H1 (cell line): ENCODE results near the gene SLC22A3. TPM values are rescaled to one million over a fixed set of nuclear protein-coding genes. Genes with fewer than 3 reads are reported as not detected.

Experiments used
- CTCF ChIA-PET: fragments of 300-600 bp; sonication (Branson Sonifier 250); formaldehyde crosslinking; loops from one replicate; lab custom pipeline; 2021; ENCODE audit not compliant: partially characterized antibody; lab: Charles Lee
- POLR2A ChIA-PET: fragments of 300-600 bp; sonication (Branson Sonifier 250); formaldehyde crosslinking; loops from one replicate; lab custom pipeline; 2021; ENCODE audit warnings: inconsistent platforms; ENCODE audit not compliant: partially characterized antibody; lab: Charles Lee
- DNase-seq, 2 experiments: peaks; one replicate each; pipeline versions ENCODE4 v3.0.0 to v3.0.0-alpha.2; 2010 to 2022; ENCODE audit warnings: low spot score in 2 of 2, low read depth in 1 of 2, mixed read lengths in 1 of 2
- FAIRE-seq: peaks from 2 replicates; lab custom pipeline; 2011; peaks lifted over from hg19 to GRCh38; lab: Jason Lieb, UNC
- H2AFZ ChIP-seq: 2 replicates; pipeline ENCODE4 v1.8.1; 2012; ENCODE audit warnings: low read length, inconsistent platforms
- H2AK5ac ChIP-seq: 2 replicates; pipeline ENCODE4 v1.6.1; 2013; ENCODE audit warnings: low read depth, low read length
- H2BK120ac ChIP-seq: replicated peaks from 2 replicates; pipeline ENCODE3; 2013; ENCODE audit warnings: low read depth, low read length, inconsistent platforms
- H2BK12ac ChIP-seq: 2 replicates; pipeline ENCODE4 v1.6.1; 2013; ENCODE audit warnings: low read depth, low read length
- H2BK15ac ChIP-seq: 2 replicates; pipeline ENCODE4 v1.6.1; 2013; ENCODE audit warnings: low read length
- H2BK20ac ChIP-seq: 2 replicates; pipeline ENCODE4 v1.6.1; 2013; ENCODE audit warnings: low read length
- H2BK5ac ChIP-seq: 2 replicates; pipeline ENCODE4 v1.6.1; 2013; ENCODE audit warnings: low read depth, low read length
- H3K14ac ChIP-seq: 2 replicates; pipeline ENCODE4 v1.6.1; 2013; ENCODE audit warnings: inconsistent platforms; ENCODE audit not compliant: insufficient read length
- H3K18ac ChIP-seq: 2 replicates; pipeline ENCODE4 v1.6.1; 2013; ENCODE audit warnings: low read length; ENCODE audit errors: extremely low read depth
- H3K23ac ChIP-seq: 2 replicates; pipeline ENCODE4 v1.6.1; 2013; ENCODE audit warnings: inconsistent platforms; ENCODE audit not compliant: insufficient read length
- H3K23me2 ChIP-seq: 2 replicates; pipeline ENCODE4 v1.6.1; 2013; ENCODE audit warnings: low read depth, low read length
- H3K27ac ChIP-seq: 2 replicates; pipeline ENCODE4 v1.6.1; 2011; ENCODE audit warnings: low read depth, low read length, inconsistent platforms
- H3K27me3 ChIP-seq, 4 experiments: replicated peaks in 1 of 4; 1 replicate in 1 of 4; 2 replicates in 3 of 4; pipeline versions ENCODE4 v1.6.1 to v1.8.1; 2011 to 2013; ENCODE audit warnings: low read length in 3 of 4, mild to moderate bottlenecking in 3 of 4, inconsistent platforms in 2 of 4, mixed read lengths in 2 of 4, moderate library complexity in 1 of 4; ENCODE audit not compliant: control insufficient read depth in 3 of 4, insufficient read depth in 3 of 4; ENCODE audit errors: extremely low read depth in 1 of 4
- H3K36me3 ChIP-seq, 4 experiments: 2 replicates each; pipeline versions ENCODE4 v1.6.1 to v1.8.1; 2011 to 2013; ENCODE audit warnings: mild to moderate bottlenecking in 4 of 4, low read length in 3 of 4, moderate library complexity in 2 of 4, control low read depth in 1 of 4, inconsistent platforms in 1 of 4; ENCODE audit not compliant: insufficient read depth in 4 of 4, control insufficient read depth in 2 of 4
- H3K4ac ChIP-seq: replicated peaks from 2 replicates; pipeline ENCODE3; 2013; ENCODE audit warnings: low read length, low read depth, mixed read lengths, inconsistent platforms; ENCODE audit not compliant: insufficient read length
- H3K4me1 ChIP-seq, 4 experiments: replicated peaks in 1 of 4; 1 replicate in 1 of 4; 2 replicates in 3 of 4; pipeline versions ENCODE4 v1.6.1 to v1.8.1; 2011 to 2013; ENCODE audit warnings: low read length in 3 of 4, inconsistent platforms in 2 of 4, mixed read lengths in 1 of 4; ENCODE audit not compliant: insufficient read depth in 4 of 4, control insufficient read depth in 3 of 4
- H3K4me2 ChIP-seq, 2 experiments: 2 replicates each; pipeline versions ENCODE4 v1.6.1 to v1.8.1; 2011 to 2013; ENCODE audit warnings: low read depth in 2 of 2, low read length in 2 of 2, control low read depth in 1 of 2, inconsistent platforms in 1 of 2, mild to moderate bottlenecking in 1 of 2; ENCODE audit not compliant: insufficient read depth in 1 of 2
- H3K4me3 ChIP-seq, 4 experiments: fragments of 200-600, 300-600 bp in 1 of 4; sonication (generic), shearing (Covaris generic), sonication (Bioruptor Twin) in 1 of 4; 2 replicates each; pipeline versions ENCODE4 v1.5.1 to v1.8.1; 2011 to 2016; ENCODE audit warnings: low read length in 4 of 4, low read depth in 3 of 4, control low read depth in 2 of 4, inconsistent platforms in 2 of 4, mild to moderate bottlenecking in 2 of 4, mixed read lengths in 1 of 4, moderate library complexity in 1 of 4; ENCODE audit not compliant: insufficient read depth in 2 of 4; ENCODE audit errors: extremely low read depth in 1 of 4
- H3K56ac ChIP-seq: replicated peaks from 2 replicates; pipeline ENCODE3; 2013; ENCODE audit warnings: low read depth, mild to moderate bottlenecking, mixed read lengths, low read length, inconsistent platforms; ENCODE audit not compliant: insufficient read length
- H3K79me1 ChIP-seq: 2 replicates; pipeline ENCODE4 v1.6.1; 2013; ENCODE audit warnings: low read depth, low read length, control low read depth
- H3K79me2 ChIP-seq, 2 experiments: 2 replicates each; pipeline versions ENCODE4 v1.6.1 to v1.8.1; 2012 to 2013; ENCODE audit warnings: low read length in 2 of 2, mild to moderate bottlenecking in 2 of 2, inconsistent platforms in 1 of 2; ENCODE audit not compliant: insufficient read depth in 2 of 2, control insufficient read depth in 1 of 2
- H3K9ac ChIP-seq, 4 experiments: replicated peaks in 1 of 4; 1 replicate in 1 of 4; 2 replicates in 3 of 4; pipeline versions ENCODE4 v1.6.1 to v1.8.1; 2011 to 2013; ENCODE audit warnings: low read depth in 3 of 4, low read length in 3 of 4, control low read depth in 2 of 4, mild to moderate bottlenecking in 2 of 4, moderate library complexity in 2 of 4, inconsistent platforms in 1 of 4; ENCODE audit errors: extremely low read depth in 1 of 4
- H3K9me3 ChIP-seq, 2 experiments: 2 replicates each; pipeline versions ENCODE4 v1.6.1 to v1.8.1; 2012 to 2013; ENCODE audit warnings: mild to moderate bottlenecking in 2 of 2, moderate library complexity in 2 of 2, control low read depth in 1 of 2, inconsistent platforms in 1 of 2, low read depth in 1 of 2, low read length in 1 of 2, mixed read lengths in 1 of 2; ENCODE audit not compliant: insufficient read depth in 2 of 2
- H4K20me1 ChIP-seq, 2 experiments: replicated peaks in 1 of 2; 2 replicates each; pipeline versions ENCODE3 to v1.8.1; 2011 to 2013; ENCODE audit warnings: inconsistent platforms in 2 of 2, low read length in 2 of 2, mild to moderate bottlenecking in 1 of 2; ENCODE audit not compliant: insufficient read depth in 2 of 2, control insufficient read depth in 1 of 2
- H4K5ac ChIP-seq: 2 replicates; pipeline ENCODE4 v1.6.1; 2013; ENCODE audit warnings: low read length, low read depth, mixed read lengths, inconsistent platforms; ENCODE audit not compliant: insufficient read length
- H4K8ac ChIP-seq: 2 replicates; pipeline ENCODE4 v1.8.0; 2013; ENCODE audit warnings: mild to moderate bottlenecking, moderate library complexity, low read length, inconsistent platforms; ENCODE audit not compliant: insufficient read depth; ENCODE audit errors: extremely low read depth
- H4K91ac ChIP-seq: replicated peaks from 2 replicates; pipeline ENCODE3; 2013; ENCODE audit warnings: low read length, mixed read lengths, inconsistent platforms; ENCODE audit not compliant: insufficient read length
- ASH2L ChIP-seq: fragments of 200-600, 300-600 bp; sonication (generic); IDR thresholded peaks from one replicate; pipeline ENCODE4 v1.7.1; 2017; ENCODE audit warnings: low read length
- BRCA1 ChIP-seq: IDR thresholded peaks from 2 replicates; pipeline ENCODE4 v1.6.1; 2012; ENCODE audit warnings: low read depth, low read length, improper control_type of control experiment
- CHD2 ChIP-seq: IDR thresholded peaks from 2 replicates; pipeline ENCODE4 v1.6.1; 2012; ENCODE audit warnings: low read length, improper control_type of control experiment
- MAFK ChIP-seq: IDR thresholded peaks from 2 replicates; pipeline ENCODE4 v1.6.1; 2012; ENCODE audit warnings: low read depth, mild to moderate bottlenecking, improper control_type of control experiment, low read length
- SAP30 ChIP-seq: fragments of 300-600 bp; sonication (generic); IDR thresholded peaks from 2 replicates; pipeline ENCODE4 v1.7.1; 2012; ENCODE audit warnings: low read length, moderate library complexity, mild to moderate bottlenecking, inconsistent platforms; ENCODE audit not compliant: insufficient read depth, insufficient replicate concordance
- SIN3A ChIP-seq, 2 experiments: IDR thresholded peaks in 1 of 2; conservative IDR thresholded peaks in 1 of 2; 2 replicates each; pipeline ENCODE4 v1.6.1; 2011 to 2012; ENCODE audit warnings: low read length in 2 of 2, improper control_type of control experiment in 1 of 2, low read depth in 1 of 2, mild to moderate bottlenecking in 1 of 2
- whole genome bisulfite sequencing, 2 experiments: shearing (Covaris generic) in 1 of 2; methylation state at CpG; one replicate each; pipeline versions ENCODE4 v1.1.6 to v1.1.7; 2013 to 2015; ENCODE audit warnings: low lambda C conversion rate in 2 of 2, mixed read lengths in 2 of 2, inconsistent platforms in 1 of 2, low coverage in 1 of 2, missing lambda C conversion rate in 1 of 2; ENCODE audit not compliant: insufficient replicate concordance in 2 of 2, insufficient coverage in 1 of 2, insufficient read length in 1 of 2; ENCODE audit errors: extremely low coverage in 1 of 2, missing lambda C conversion rate in 1 of 2; 5-methylcytosine and 5-hydroxymethylcytosine counted together
- polyA plus RNA-seq, 7 experiments: library from polyadenylated mRNA; depleted of rRNA in 3 of 7; stranded (reverse) in 5 of 7; unstranded in 2 of 7; fragments of >200 nt in 5 of 7; fragments of 200-250 nt in 2 of 7; gene quantifications; 1 replicate in 5 of 7; 2 replicates in 1 of 7; 4 replicates in 1 of 7; pipeline versions ENCODE4 v1.2.1 to v1.2.3, GENCODE V29; 2011 to 2013; ENCODE audit warnings: missing spikeins in 2 of 7, mixed read lengths in 2 of 7
- total RNA-seq: library from RNA; stranded (reverse); fragmentation: NEBNext Ultra II Directional; extraction: Animal tissue kit (Norgen Biotek cat#: 25700); gene quantifications from 2 replicates; pipeline ENCODE4 v1.2.1, GENCODE V29; 2021

Gene SLC22A3
- total and polyA plus RNA-seq, 2 of the 8 experiments (the other 6 are each of a cell fraction or from before 2014, with no cell fraction given): 1.0 to 2.9 TPM

DNA sequence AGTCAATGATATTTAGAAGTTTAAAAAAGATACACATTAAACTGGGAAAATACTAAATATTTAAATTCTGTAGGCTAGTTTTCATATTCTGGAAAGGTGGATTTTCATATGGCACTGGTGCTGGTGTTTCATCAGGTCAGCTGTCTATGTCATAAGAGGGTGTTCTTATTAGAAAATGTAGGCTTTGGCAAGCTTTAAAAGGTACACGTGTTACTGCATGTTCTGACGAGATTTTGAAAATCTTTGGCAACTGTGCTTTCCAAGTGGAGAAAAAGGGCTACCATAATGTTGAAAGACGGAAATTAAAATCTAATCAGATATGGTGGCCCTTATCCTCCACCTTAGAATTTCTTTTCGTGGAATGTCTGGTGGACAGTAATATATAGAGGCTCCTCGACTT lies 30.0 kb downstream of the SLC22A3 start:
- Histone ChIP-seq H2BK5ac (no peak overlapping the region), H3K4ac (no peak overlapping the region), H4K5ac (no peak overlapping the region), H3K36me3 (no peaks in the 10 kb centered on the region), H3K79me2 (no peaks in the 10 kb centered on the region), H2AK5ac (no peak overlapping the region), H3K18ac (no peak overlapping the region), H2BK12ac (no peak overlapping the region), H3K4me3 (no peak overlapping the region), H3K56ac (no peak overlapping the region), H2BK20ac (no peak overlapping the region), H3K79me1 (no peaks in the 10 kb centered on the region), H3K23ac (no peak overlapping the region), H4K20me1 (no peaks in the 10 kb centered on the region), H3K14ac (no peak overlapping the region), H3K9me3 (peaks cover 3% of the 10 kb centered on the region in 2 experiments; a peak in 2 of 4 replicates), H2AFZ (no peak overlapping the region), H3K23me2 (no peaks in the 10 kb centered on the region), H3K27ac (no peak overlapping the region), H2BK15ac (no peak overlapping the region), H2BK120ac (no peak overlapping the region), H3K4me1 (no peaks in the 10 kb centered on the region), H4K91ac (no peak overlapping the region), H3K4me2 (no peak overlapping the region), H4K8ac (no peak overlapping the region), H3K9ac (no peak overlapping the region), H3K27me3 (no peaks in the 10 kb centered on the region)
- ChIA-PET POLR2A (no interaction called here), CTCF (interaction anchor here (1.1 to 2.0 kb wide), 3 partner anchors 10 to 82 kb away, joined by 3 to 5 read pairs (median 4); no protein-coding TSS in a partner anchor)
- no peak for DNase-seq
- no peak for FAIRE-seq
- 74% methylated on average over 5 of the region's 5 CpGs; no CpG with 5 or more reads in 1 of the 2 experiments for WGBS, 2 experiments
- TF ChIP-seq SIN3A (conservative IDR thresholded peaks at IDR 0.05 in 1 of 2, IDR thresholded peaks at IDR 0.05 in 1 of 2; ENCODE audit: low read depth in 1 of 2, low read length in 2 of 2) (no peak), BRCA1 (no peak), CHD2 (no peak), MAFK (no peak), ASH2L (no peak), SAP30 (no peak)
